Measurements from ENCODE around the gene NR4A3. TPM values are rescaled to one million over a fixed set of nuclear protein-coding genes. Genes with fewer than 3 reads are reported as not detected.

Gene NR4A3
- total RNA-seq, 4 donors from 2014 or later = 0.64 to 5.9 (median 2.9) TPM

GRCh38 chr9:99881769-99882168 is 60.1 kb downstream of the NR4A3 start:
- no peak overlapping the region for H3K27ac ChIP-seq
- H3K4me1 ChIP-seq = no peaks in the 10 kb centered on the region

DNA sequence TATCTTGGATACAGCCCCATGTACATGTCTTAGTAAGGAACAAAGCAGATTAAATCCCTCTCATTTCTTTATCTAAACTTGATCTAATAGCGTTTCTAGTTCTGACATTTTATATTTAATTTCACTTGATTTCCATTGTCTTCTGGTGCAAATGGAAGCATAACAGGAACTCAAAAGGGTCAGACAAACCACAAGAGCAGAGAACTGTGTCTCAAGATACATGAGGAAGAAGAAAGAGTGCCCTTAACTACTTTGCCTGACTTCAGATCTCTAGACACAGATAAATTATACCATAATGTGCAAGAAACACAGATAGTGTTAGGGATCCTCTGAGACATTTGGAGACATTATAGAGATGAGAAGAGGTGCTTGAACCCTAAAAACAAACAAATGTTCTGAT is 64.1 kb downstream of the NR4A3 start:
- TF ChIP-seq EP300 (IDR thresholded peaks at IDR 0.05) = no peak
- TF ChIP-seq POLR2A (IDR thresholded peaks at IDR 0.05) = no peak
- no peak for TF ChIP-seq CTCF (IDR thresholded peaks at IDR 0.05)
- TF ChIP-seq POLR2AphosphoS5 (IDR thresholded peaks at IDR 0.05) = no peak
- DNase-seq (ENCODE audit: low spot score in 2 of 2) = no peak
- no peak overlapping the region for H3K4me3 ChIP-seq
- no peaks in the 10 kb centered on the region for H3K9me3 ChIP-seq
- no peaks in the 10 kb centered on the region for H3K4me1 ChIP-seq
- no peak overlapping the region for H3K27ac ChIP-seq
- 73% methylated on average over 1 of the region's 1 CpG for WGBS
- H3K36me3 ChIP-seq = no peaks in the 10 kb centered on the region
- no peaks in the 10 kb centered on the region for H3K27me3 ChIP-seq

More at GRCh38 chr9:99881769-99882168, 60.1 kb downstream of the NR4A3 start:
- DNase-seq (ENCODE audit: low spot score in 2 of 2) = no peak
- TF ChIP-seq POLR2A (IDR thresholded peaks at IDR 0.05) = no peak
- Histone ChIP-seq H3K9me3 (no peaks in the 10 kb centered on the region), H3K27me3 (no peaks in the 10 kb centered on the region), H3K36me3 (no peaks in the 10 kb centered on the region), H3K4me3 (no peak overlapping the region)

DNA sequence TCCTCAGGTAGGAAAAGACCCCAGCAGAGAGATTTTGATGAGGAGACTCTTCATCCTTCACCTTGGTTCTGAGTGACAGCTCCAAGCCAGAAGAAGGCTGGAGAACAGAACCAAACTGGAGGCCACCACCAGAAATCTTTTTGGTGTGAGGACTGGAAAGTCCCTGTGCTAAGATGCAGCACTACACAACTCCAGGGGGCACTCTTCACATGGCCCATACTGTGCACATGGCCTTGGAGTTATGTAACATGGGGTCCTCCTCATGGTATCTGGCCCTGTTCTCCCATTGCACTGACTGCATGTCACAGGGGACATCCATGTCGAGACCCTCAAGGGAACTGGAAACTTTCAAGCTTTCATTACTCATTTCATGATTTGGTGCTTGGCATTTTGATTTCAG is 67.4 kb downstream of the NR4A3 start:
- no peak overlapping the region for H3K4me3 ChIP-seq
- 100% methylated on average over 1 of the region's 1 CpG for WGBS
- no peaks in the 10 kb centered on the region for H3K4me1 ChIP-seq
- no peak overlapping the region for H3K27ac ChIP-seq
- H3K36me3 ChIP-seq = no peaks in the 10 kb centered on the region
- H3K9me3 ChIP-seq = no peaks in the 10 kb centered on the region
- TF ChIP-seq CTCF (IDR thresholded peaks at IDR 0.05) (no peak), EP300 (IDR thresholded peaks at IDR 0.05) (no peak), POLR2AphosphoS5 (IDR thresholded peaks at IDR 0.05) (no peak), POLR2A (IDR thresholded peaks at IDR 0.05) (no peak)
- H3K27me3 ChIP-seq = no peaks in the 10 kb centered on the region
- no peak for DNase-seq (ENCODE audit: low spot score in 2 of 2)

GRCh38 chr9:99894826-99895225 is 73.1 kb downstream of the NR4A3 start:
- Histone ChIP-seq H3K4me3 (no peak overlapping the region), H3K4me1 (no peaks in the 10 kb centered on the region), H3K27me3 (no peaks in the 10 kb centered on the region), H3K36me3 (no peaks in the 10 kb centered on the region), H3K27ac (no peak overlapping the region), H3K9me3 (no peaks in the 10 kb centered on the region)
- 75% methylated on average over 2 of the region's 2 CpGs for WGBS
- TF ChIP-seq POLR2A (IDR thresholded peaks at IDR 0.05) (no peak), POLR2AphosphoS5 (IDR thresholded peaks at IDR 0.05) (no peak), CTCF (IDR thresholded peaks at IDR 0.05) (no peak), EP300 (IDR thresholded peaks at IDR 0.05) (no peak)
- DNase-seq (ENCODE audit: low spot score in 2 of 2) = no peak

- WGBS = 96% methylated on average over 6 of the region's 6 CpGs
- no peak for DNase-seq (ENCODE audit: low spot score in 2 of 2)
- no peak overlapping the region for H3K27ac ChIP-seq
These were observed 73.8 kb downstream of the NR4A3 start for GRCh38 chr9:99895510-99895909.

More at GRCh38 chr9:99895510-99895909, 73.8 kb downstream of the NR4A3 start:
- TF ChIP-seq POLR2A (IDR thresholded peaks at IDR 0.05) (no peak), CTCF (IDR thresholded peaks at IDR 0.05) (no peak), EP300 (IDR thresholded peaks at IDR 0.05) (no peak), POLR2AphosphoS5 (IDR thresholded peaks at IDR 0.05) (no peak)
- Histone ChIP-seq H3K9me3 (no peaks in the 10 kb centered on the region), H3K36me3 (no peaks in the 10 kb centered on the region), H3K4me3 (no peak overlapping the region), H3K4me1 (no peaks in the 10 kb centered on the region), H3K27me3 (no peaks in the 10 kb centered on the region)
